A172 (cell line): ENCODE measurements around the gene KPNA1. TPM values are rescaled to one million over a fixed set of nuclear protein-coding genes. Genes with fewer than 3 reads are reported as not detected.
"Not testable (repeated sequence)": the region's sequence is repeated elsewhere in the genome, so short reads cannot be mapped to it uniquely, and the experiment has no call there.

Source experiments
- DNase-seq: peaks from one replicate; pipeline ENCODE4 v3.0.0-alpha.2; 2015; ENCODE audit warnings: low spot score
- total RNA-seq: library from RNA; depleted of rRNA; stranded (reverse); fragments of >200 nt; shearing (Covaris generic); gene quantifications from 2 replicates; pipeline ENCODE4 v1.2.3, GENCODE V29; 2014

KPNA1 gene
- total RNA-seq, 1 experiment from 2014 or later: 23.8 TPM

GRCh38 chr3:122520861-122521260 lies 6.1 kb upstream of the KPNA1 start:
- no peak for DNase-seq

GRCh38 chr3:122519693-122520092 lies 5.0 kb upstream of the KPNA1 start:
- DNase-seq: no peak

- DNase-seq: no peak
Observed at GRCh38 chr3:122516846-122517360, 2.2 kb upstream of the KPNA1 start.

GRCh38 chr3:122515870-122516269 lies 1.1 kb upstream of the KPNA1 start:
- DNase-seq: no peak

GRCh38 chr3:122515020-122515468 lies 305 bp upstream of the KPNA1 start:
- DNase-seq: no peak

- no peak for DNase-seq
Observed at GRCh38 chr3:122513386-122514122, 1.2 kb downstream of the KPNA1 start.

- DNase-seq: no peak
Observed at GRCh38 chr3:122512284-122512683, 2.5 kb downstream of the KPNA1 start.

GRCh38 chr3:122510878-122511535 lies 3.7 kb downstream of the KPNA1 start:
- DNase-seq: no peak

- peak; percentile 60 for DNase-seq
Observed at GRCh38 chr3:122508944-122509343, 5.8 kb downstream of the KPNA1 start.

GRCh38 chr3:122508135-122508914 lies 6.4 kb downstream of the KPNA1 start:
- DNase-seq: no peak

- DNase-seq: no peak
Observed at GRCh38 chr3:122506450-122506849, 8.3 kb downstream of the KPNA1 start.

- DNase-seq: no peak
Observed at GRCh38 chr3:122505676-122506075, 9.1 kb downstream of the KPNA1 start.

- no peak for DNase-seq
Observed at GRCh38 chr3:122502941-122503340, 11.8 kb downstream of the KPNA1 start.

GRCh38 chr3:122502139-122502538 lies 12.6 kb downstream of the KPNA1 start:
- no peak for DNase-seq

GRCh38 chr3:122500964-122501363 lies 13.8 kb downstream of the KPNA1 start:
- not testable (repeated sequence) for DNase-seq

GRCh38 chr3:122498152-122498551 lies 16.6 kb downstream of the KPNA1 start:
- DNase-seq: no peak

GRCh38 chr3:122497425-122497824 lies 17.3 kb downstream of the KPNA1 start:
- peak; percentile 93 for DNase-seq

- DNase-seq: no peak
Observed at GRCh38 chr3:122496508-122496907, 18.2 kb downstream of the KPNA1 start.

- peak; percentile 71 for DNase-seq
Observed at GRCh38 chr3:122493296-122493695, 21.4 kb downstream of the KPNA1 start.

GRCh38 chr3:122488262-122488973 lies 26.3 kb downstream of the KPNA1 start:
- no peak for DNase-seq

- DNase-seq: peak; percentile 47
Observed at GRCh38 chr3:122484985-122485384, 29.8 kb downstream of the KPNA1 start.

GRCh38 chr3:122481390-122481789 lies 33.3 kb downstream of the KPNA1 start:
- DNase-seq: no peak
